ENCODE measurements around the gene PRICKLE2. TPM values are rescaled to one million over a fixed set of nuclear protein-coding genes. Genes with fewer than 3 reads are reported as not detected.
A peak's percentile ranks its signal among the peaks of the same experiment; 100 is the strongest.

Gene PRICKLE2
- 5.3 TPM for total RNA-seq (ENCODE audit: unreplicated experiment)
- long read RNA-seq = 0 reads

DNA sequence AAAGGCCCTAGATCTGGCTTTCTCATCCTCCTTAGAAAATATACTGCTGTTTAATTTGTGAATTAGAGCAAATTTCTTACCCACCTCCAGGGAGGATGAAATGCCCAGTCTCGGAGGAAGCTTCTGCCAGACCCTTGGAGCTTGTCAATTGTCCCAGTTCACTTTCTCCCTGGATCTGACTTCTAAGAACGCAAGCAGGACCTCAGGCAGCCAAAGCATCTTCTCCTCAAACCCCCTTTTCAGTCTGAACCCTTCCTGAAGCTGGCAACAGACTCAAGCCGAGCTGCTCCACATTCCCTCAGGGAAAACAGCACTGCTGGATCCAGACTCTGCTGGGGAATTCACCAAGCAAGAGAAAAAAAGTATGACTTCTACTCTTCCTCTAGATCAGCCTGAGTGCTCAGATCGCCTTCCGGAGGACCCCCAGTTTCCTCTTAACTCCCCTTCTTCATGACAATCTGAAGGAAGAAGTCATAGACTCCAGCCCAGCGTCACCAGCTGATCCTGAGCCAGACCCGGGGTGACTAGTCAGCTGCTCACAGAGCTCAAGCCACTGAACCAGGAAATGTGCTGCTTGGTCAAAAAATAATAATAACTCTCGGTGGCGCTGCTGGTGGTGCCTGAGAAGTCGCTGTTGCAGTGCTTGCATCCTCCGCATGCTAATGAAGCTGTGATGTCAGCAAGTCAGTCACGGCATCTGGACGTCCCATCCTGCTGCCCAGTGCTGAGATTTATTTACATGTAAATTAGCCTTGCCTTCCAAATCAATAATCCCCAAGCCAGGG is at the start of gene PRICKLE2:
Gene PRICKLE2 (minus strand): TSS at position 641 of the 785 bp plus-strand sequence. CDS start 26,539 bp downstream, outside the sequence.
- Mint-ChIP-seq H3K36me3 (ENCODE audit: low read depth, unreplicated experiment) (no peaks in the 10 kb centered on the region), H3K27ac (ENCODE audit: unreplicated experiment) (peak within 1 kb of the TSS; percentile 91), H3K4me1 (ENCODE audit: unreplicated experiment) (peaks cover 30% of the 10 kb centered on the region), H3K9me3 (ENCODE audit: unreplicated experiment) (no peaks in the 10 kb centered on the region), H3K27me3 (ENCODE audit: unreplicated experiment) (peaks cover 1% of the 10 kb centered on the region), H3K4me3 (ENCODE audit: unreplicated experiment) (peak within 1 kb of the TSS; percentile 66)
- no peak for TF ChIP-seq CTCF (IDR thresholded peaks at IDR 0.05; ENCODE audit: unreplicated experiment)
- peak; percentile 38 for DNase-seq (ENCODE audit: low spot score)

GRCh38 chr3:64272842-64273241 is 47.6 kb upstream of the PRICKLE2 start:
- Mint-ChIP-seq H3K4me3 (ENCODE audit: unreplicated experiment) (no peak overlapping the region), H3K27me3 (ENCODE audit: unreplicated experiment) (no peaks in the 10 kb centered on the region), H3K27ac (ENCODE audit: unreplicated experiment) (no peak overlapping the region), H3K4me1 (ENCODE audit: unreplicated experiment) (peaks cover 14% of the 10 kb centered on the region), H3K36me3 (ENCODE audit: low read depth, unreplicated experiment) (peaks cover 6% of the 10 kb centered on the region), H3K9me3 (ENCODE audit: unreplicated experiment) (no peaks in the 10 kb centered on the region)
- TF ChIP-seq CTCF (IDR thresholded peaks at IDR 0.05; ENCODE audit: unreplicated experiment) = no peak
- no peak for DNase-seq (ENCODE audit: low spot score)

GRCh38 chr3:64272271-64272670 is 47.0 kb upstream of the PRICKLE2 start:
- Mint-ChIP-seq H3K27me3 (ENCODE audit: unreplicated experiment) (no peaks in the 10 kb centered on the region), H3K4me3 (ENCODE audit: unreplicated experiment) (no peak overlapping the region), H3K36me3 (ENCODE audit: low read depth, unreplicated experiment) (peaks cover 6% of the 10 kb centered on the region), H3K9me3 (ENCODE audit: unreplicated experiment) (no peaks in the 10 kb centered on the region), H3K27ac (ENCODE audit: unreplicated experiment) (no peak overlapping the region), H3K4me1 (ENCODE audit: unreplicated experiment) (peaks cover 14% of the 10 kb centered on the region)
- no peak for DNase-seq (ENCODE audit: low spot score)
- TF ChIP-seq CTCF (IDR thresholded peaks at IDR 0.05; ENCODE audit: unreplicated experiment) = no peak

DNA sequence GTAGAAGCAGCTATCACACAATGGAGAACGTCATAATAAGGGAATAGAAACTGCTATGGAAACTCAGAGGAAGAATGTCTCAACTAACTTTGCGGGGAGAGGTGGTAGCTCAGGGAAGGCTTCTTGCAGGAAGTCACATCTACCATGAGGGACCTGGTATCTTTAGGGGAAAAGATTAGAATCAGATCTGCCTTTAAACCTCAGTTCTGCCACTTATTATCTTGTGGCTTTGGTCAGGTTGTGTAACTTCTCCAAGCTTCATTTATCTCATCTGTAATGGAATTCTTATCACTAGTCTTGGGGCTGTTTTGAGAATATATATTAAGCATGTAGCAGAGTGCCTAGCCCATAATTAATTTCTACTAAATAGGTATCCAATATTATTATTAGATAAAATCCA is 46.4 kb upstream of the PRICKLE2 start:
- no peak overlapping the region for H3K4me3 Mint-ChIP-seq (ENCODE audit: unreplicated experiment)
- H3K27me3 Mint-ChIP-seq (ENCODE audit: unreplicated experiment) = no peaks in the 10 kb centered on the region
- no peak for TF ChIP-seq CTCF (IDR thresholded peaks at IDR 0.05; ENCODE audit: unreplicated experiment)
- DNase-seq (ENCODE audit: low spot score) = no peak
- H3K36me3 Mint-ChIP-seq (ENCODE audit: low read depth, unreplicated experiment) = peaks cover 6% of the 10 kb centered on the region
- no peak overlapping the region for H3K27ac Mint-ChIP-seq (ENCODE audit: unreplicated experiment)
- H3K4me1 Mint-ChIP-seq (ENCODE audit: unreplicated experiment) = peaks cover 17% of the 10 kb centered on the region
- H3K9me3 Mint-ChIP-seq (ENCODE audit: unreplicated experiment) = no peaks in the 10 kb centered on the region

DNA sequence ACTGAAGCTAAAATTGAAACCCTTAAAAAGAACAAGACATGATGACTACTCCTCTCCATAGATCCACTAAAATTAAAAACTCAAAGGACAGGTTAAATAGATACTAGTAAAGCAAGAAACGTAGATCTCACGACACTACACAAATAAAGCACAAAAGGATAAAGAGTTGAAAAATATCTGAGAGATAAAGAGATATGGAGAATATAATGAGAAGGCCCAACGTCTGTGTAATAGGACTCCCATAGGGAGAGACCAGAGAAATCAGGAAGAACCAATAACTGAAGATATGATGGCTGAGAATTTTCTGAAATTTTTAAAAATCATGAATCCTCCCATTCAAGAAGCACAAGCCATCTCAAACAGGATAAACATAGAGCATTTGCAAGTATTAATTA is 45.6 kb upstream of the PRICKLE2 start:
- TF ChIP-seq CTCF (IDR thresholded peaks at IDR 0.05; ENCODE audit: unreplicated experiment) = no peak
- no peak for DNase-seq (ENCODE audit: low spot score)
- Mint-ChIP-seq H3K9me3 (ENCODE audit: unreplicated experiment) (no peaks in the 10 kb centered on the region), H3K36me3 (ENCODE audit: low read depth, unreplicated experiment) (peaks cover 6% of the 10 kb centered on the region), H3K27ac (ENCODE audit: unreplicated experiment) (no peak overlapping the region), H3K4me1 (ENCODE audit: unreplicated experiment) (peaks cover 20% of the 10 kb centered on the region), H3K4me3 (ENCODE audit: unreplicated experiment) (no peak overlapping the region), H3K27me3 (ENCODE audit: unreplicated experiment) (no peaks in the 10 kb centered on the region)
